ENCODE measurements around the gene DENND5A.

Gene DENND5A

DNA sequence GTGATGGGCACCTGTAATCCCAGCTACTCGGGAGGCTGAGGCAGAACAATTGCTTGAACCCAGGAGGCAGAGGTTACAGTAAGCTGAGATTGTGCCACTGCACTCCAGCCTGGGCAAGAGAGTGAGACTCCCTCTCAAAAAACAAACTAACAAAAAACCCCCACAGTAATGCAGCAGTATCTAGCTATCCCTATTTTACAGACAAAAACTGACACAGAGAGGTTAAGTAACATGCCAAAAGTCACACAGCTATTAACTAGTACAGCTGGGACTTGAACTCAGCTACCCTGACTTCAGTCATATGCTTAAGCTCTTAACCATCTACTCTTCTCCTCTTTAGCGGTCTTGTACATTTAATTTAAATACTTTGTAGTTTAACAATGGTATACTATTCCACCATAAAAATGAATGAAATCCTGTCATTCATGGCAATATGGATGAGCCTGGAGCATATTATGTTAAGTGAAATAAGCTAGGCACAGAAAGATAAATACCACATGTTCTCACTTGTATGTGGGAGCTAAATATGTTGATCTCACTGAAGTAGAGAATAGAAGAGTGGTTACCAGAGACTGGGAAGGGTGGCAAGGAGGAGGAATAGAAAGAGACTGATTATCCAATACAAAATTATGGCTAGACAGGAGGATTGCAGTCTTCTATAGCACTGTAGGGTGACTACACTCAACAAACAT is 82.8 kb downstream of the DENND5A start:
- no peaks in the 10 kb centered on the region for H3K9me3 Mint-ChIP-seq
- no peak overlapping the region for H3K27ac Mint-ChIP-seq
- peaks cover 56% of the 10 kb centered on the region for H3K36me3 Mint-ChIP-seq (ENCODE audit: low read depth)
- H3K27me3 Mint-ChIP-seq (ENCODE audit: low read depth): no peaks in the 10 kb centered on the region
- TF ChIP-seq, protein P1, sequence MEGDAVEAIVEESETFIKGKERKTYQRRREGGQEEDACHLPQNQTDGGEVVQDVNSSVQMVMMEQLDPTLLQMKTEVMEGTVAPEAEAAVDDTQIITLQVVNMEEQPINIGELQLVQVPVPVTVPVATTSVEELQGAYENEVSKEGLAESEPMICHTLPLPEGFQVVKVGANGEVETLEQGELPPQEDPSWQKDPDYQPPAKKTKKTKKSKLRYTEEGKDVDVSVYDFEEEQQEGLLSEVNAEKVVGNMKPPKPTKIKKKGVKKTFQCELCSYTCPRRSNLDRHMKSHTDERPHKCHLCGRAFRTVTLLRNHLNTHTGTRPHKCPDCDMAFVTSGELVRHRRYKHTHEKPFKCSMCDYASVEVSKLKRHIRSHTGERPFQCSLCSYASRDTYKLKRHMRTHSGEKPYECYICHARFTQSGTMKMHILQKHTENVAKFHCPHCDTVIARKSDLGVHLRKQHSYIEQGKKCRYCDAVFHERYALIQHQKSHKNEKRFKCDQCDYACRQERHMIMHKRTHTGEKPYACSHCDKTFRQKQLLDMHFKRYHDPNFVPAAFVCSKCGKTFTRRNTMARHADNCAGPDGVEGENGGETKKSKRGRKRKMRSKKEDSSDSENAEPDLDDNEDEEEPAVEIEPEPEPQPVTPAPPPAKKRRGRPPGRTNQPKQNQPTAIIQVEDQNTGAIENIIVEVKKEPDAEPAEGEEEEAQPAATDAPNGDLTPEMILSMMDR (IDR thresholded peaks at IDR 0.05; ENCODE audit: unreplicated experiment in 3 of 3): no peak
- H3K4me3 Mint-ChIP-seq: no peak overlapping the region
- H3K4me1 Mint-ChIP-seq: no peaks in the 10 kb centered on the region

- Mint-ChIP-seq H3K27ac (no peak overlapping the region), H3K4me3 (no peak overlapping the region), H3K36me3 (ENCODE audit: low read depth) (peaks cover 71% of the 10 kb centered on the region), H3K4me1 (no peaks in the 10 kb centered on the region), H3K9me3 (no peaks in the 10 kb centered on the region), H3K27me3 (ENCODE audit: low read depth) (no peaks in the 10 kb centered on the region)
- TF ChIP-seq, protein P1 (IDR thresholded peaks at IDR 0.05; ENCODE audit: unreplicated experiment in 3 of 3): no peak
These were observed 84.4 kb downstream of the DENND5A start for GRCh38 chr11:9180784-9181183.

DNA sequence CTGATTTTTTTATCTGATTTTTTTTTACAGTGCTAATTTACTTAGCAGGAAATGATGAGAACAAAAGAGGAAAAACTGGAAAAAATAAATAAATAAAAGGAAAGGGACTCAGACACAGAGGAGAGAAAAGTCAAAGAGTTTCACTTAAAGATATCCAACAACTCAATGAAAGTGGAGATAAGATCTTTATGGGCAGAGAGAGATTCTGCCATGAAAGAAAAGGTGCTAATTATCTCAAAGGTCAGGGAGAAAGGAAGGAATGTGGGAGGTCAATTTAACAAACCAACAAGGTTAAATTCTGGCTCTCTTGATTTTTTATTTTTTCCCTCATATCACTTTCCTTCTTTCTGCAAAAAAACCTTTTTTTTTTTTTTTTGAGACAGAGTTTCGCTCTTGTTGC is 86.0 kb downstream of the DENND5A start:
- Mint-ChIP-seq H3K36me3 (ENCODE audit: low read depth) (peaks cover 73% of the 10 kb centered on the region), H3K4me3 (no peak overlapping the region), H3K27ac (no peak overlapping the region), H3K27me3 (ENCODE audit: low read depth) (no peaks in the 10 kb centered on the region), H3K9me3 (no peaks in the 10 kb centered on the region), H3K4me1 (no peaks in the 10 kb centered on the region)
- TF ChIP-seq, protein P1 (IDR thresholded peaks at IDR 0.05; ENCODE audit: unreplicated experiment in 3 of 3): no peak

- Mint-ChIP-seq H3K36me3 (ENCODE audit: low read depth) (peaks cover 73% of the 10 kb centered on the region), H3K4me1 (no peaks in the 10 kb centered on the region), H3K9me3 (no peaks in the 10 kb centered on the region), H3K27me3 (ENCODE audit: low read depth) (no peaks in the 10 kb centered on the region), H3K27ac (no peak overlapping the region), H3K4me3 (no peak overlapping the region)
- TF ChIP-seq, protein P1 (IDR thresholded peaks at IDR 0.05; ENCODE audit: unreplicated experiment in 3 of 3): no peak
These were observed 86.4 kb downstream of the DENND5A start for GRCh38 chr11:9178716-9179115.

DNA sequence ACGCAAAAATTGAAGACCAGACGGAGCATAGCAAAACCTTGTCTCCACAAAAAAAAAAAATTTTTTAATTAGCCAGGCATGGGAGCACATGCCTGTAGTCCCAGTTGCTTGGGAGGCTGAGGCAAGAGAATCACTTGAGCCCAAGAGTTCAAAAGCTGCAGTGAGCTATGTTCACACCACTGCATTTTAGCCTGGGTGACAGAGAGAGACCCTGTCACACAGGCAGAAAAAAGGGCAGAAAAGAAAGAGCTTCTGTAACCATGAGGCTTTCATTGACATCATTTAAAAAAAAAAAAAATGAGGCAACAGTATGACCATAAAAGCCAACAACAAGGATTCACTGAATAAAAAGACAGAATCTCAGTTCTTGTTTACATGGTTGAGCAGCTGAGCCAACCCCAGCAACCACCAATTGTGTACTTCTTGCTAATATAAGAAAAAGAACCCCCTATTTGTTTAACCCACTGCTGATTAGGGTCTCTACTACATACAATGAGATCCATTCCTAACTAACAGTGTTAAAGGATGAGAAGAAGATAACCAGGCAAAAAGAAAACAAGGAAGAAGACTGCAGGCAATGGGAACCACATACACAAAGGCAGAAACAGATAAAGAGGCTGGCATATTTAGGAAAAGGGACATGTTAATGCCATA is 87.6 kb downstream of the DENND5A start:
- peaks cover 80% of the 10 kb centered on the region for H3K36me3 Mint-ChIP-seq (ENCODE audit: low read depth)
- no peaks in the 10 kb centered on the region for H3K27me3 Mint-ChIP-seq (ENCODE audit: low read depth)
- no peaks in the 10 kb centered on the region for H3K4me1 Mint-ChIP-seq
- no peak overlapping the region for H3K27ac Mint-ChIP-seq
- TF ChIP-seq, protein P1 (IDR thresholded peaks at IDR 0.05; ENCODE audit: unreplicated experiment in 3 of 3): no peak
- H3K9me3 Mint-ChIP-seq: no peaks in the 10 kb centered on the region
- no peak overlapping the region for H3K4me3 Mint-ChIP-seq

DNA sequence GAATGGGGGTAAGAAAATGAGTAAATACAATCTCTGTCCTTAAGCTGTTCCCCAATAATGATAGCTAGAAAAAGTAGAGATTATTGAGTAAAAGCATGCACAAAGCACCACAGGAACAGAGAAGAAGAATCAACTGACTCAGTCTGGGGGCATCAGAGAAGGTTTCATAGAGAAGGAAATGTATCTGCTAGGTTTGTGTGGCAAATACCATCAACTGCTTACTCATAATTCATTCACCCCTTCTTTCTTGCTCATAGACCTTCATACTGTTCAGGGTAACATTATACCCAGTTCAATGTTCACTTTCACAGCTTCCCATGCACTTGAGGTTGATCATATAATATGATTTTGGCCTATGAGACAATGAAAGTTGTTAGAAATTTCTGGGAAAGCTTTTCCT is 88.6 kb downstream of the DENND5A start:
- Mint-ChIP-seq H3K36me3 (ENCODE audit: low read depth) (peaks cover 81% of the 10 kb centered on the region), H3K4me3 (no peak overlapping the region), H3K4me1 (no peaks in the 10 kb centered on the region), H3K27me3 (ENCODE audit: low read depth) (no peaks in the 10 kb centered on the region), H3K27ac (no peak overlapping the region), H3K9me3 (no peaks in the 10 kb centered on the region)
- TF ChIP-seq, protein P1 (IDR thresholded peaks at IDR 0.05; ENCODE audit: unreplicated experiment in 3 of 3): no peak
